ENCODE measurements around the gene ESYT2. TPM values are rescaled to one million over a fixed set of nuclear protein-coding genes. Genes with fewer than 3 reads are reported as not detected.

The ESYT2 gene
- total and polyA plus RNA-seq, 4 donors = 16.4 to 83.0 (median 58.0) TPM

DNA sequence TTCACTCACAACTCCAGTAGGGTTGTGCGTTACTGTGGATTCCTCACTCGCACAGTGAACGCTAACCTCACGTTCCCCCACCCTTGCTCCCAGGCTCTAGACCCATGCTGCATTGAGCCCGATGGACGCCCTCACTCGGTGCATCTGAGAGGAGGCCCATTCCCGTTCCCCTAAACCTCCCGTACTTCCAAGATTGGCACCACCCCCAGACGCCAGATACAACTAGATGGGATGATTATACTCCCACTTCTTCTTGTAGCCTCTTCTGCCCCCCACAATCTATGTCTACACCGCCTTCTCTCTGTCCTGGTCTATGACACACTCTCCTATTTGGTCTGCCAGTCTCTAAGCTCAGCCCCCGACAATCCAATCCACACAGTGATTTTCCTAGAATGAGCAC, 67.4 kb downstream of the ESYT2 start:
- TF ChIP-seq, protein P1, sequence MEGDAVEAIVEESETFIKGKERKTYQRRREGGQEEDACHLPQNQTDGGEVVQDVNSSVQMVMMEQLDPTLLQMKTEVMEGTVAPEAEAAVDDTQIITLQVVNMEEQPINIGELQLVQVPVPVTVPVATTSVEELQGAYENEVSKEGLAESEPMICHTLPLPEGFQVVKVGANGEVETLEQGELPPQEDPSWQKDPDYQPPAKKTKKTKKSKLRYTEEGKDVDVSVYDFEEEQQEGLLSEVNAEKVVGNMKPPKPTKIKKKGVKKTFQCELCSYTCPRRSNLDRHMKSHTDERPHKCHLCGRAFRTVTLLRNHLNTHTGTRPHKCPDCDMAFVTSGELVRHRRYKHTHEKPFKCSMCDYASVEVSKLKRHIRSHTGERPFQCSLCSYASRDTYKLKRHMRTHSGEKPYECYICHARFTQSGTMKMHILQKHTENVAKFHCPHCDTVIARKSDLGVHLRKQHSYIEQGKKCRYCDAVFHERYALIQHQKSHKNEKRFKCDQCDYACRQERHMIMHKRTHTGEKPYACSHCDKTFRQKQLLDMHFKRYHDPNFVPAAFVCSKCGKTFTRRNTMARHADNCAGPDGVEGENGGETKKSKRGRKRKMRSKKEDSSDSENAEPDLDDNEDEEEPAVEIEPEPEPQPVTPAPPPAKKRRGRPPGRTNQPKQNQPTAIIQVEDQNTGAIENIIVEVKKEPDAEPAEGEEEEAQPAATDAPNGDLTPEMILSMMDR (IDR thresholded peaks at IDR 0.05; ENCODE audit: control extremely low read depth, extremely low read depth) = no peak
- no peak overlapping the region for H3K4me3 ChIP-seq
- H3K4me1 ChIP-seq (ENCODE audit: control insufficient read depth in 5 of 5, insufficient read depth in 5 of 5, low read length in 5 of 5) = no peaks in the 10 kb centered on the region
- no peaks in the 10 kb centered on the region for H3K27me3 ChIP-seq (ENCODE audit: control insufficient read depth in 3 of 3, insufficient read depth in 3 of 3, low read length in 2 of 3)
- WGBS, 2 donors = 96 to 98% methylated on average over 12 of the region's 12 CpGs
- H3K27ac ChIP-seq (ENCODE audit: low read depth in 1 of 2, low read length in 1 of 2) = no peak overlapping the region
- DNase-seq = no peak
- H3K36me3 ChIP-seq (ENCODE audit: control insufficient read depth in 4 of 4, insufficient read depth in 4 of 4, low read length in 4 of 4) = peaks cover 9 to 28% (median 20%) of the 10 kb centered on the region in 4 donors
- H3K9ac ChIP-seq (ENCODE audit: insufficient read depth in 1 of 2, low read length in 2 of 2) = no peak overlapping the region
- no peak for ATAC-seq (ENCODE audit: insufficient read depth, low FRiP score)
- H3K9me3 ChIP-seq (ENCODE audit: control insufficient read depth in 4 of 4, insufficient read depth in 3 of 4, low read length in 3 of 4) = no peaks in the 10 kb centered on the region

DNA sequence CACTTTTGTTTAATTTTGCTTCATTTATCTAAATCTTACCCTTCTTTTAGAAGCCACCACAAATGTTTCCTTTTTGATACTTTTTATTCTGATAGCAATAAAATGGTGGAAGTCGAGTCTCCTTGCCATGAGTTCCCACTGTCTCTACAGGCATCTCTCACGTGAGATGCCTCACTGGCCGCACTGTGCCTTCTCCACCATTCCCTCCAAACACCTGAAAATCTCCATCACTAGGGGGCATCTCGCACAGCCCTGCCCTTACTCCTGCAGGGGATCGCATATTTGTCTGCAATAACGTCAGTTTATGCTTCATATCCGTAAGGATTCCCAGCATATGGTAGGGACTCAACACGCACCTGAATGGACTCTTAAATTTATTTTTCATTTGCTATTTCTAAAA, 68.4 kb downstream of the ESYT2 start:
- TF ChIP-seq, protein P1 (IDR thresholded peaks at IDR 0.05; ENCODE audit: control extremely low read depth, extremely low read depth) = no peak
- Histone ChIP-seq H3K4me1 (ENCODE audit: control insufficient read depth in 5 of 5, insufficient read depth in 5 of 5, low read length in 5 of 5) (no peaks in the 10 kb centered on the region), H3K4me3 (no peak overlapping the region), H3K36me3 (ENCODE audit: control insufficient read depth in 4 of 4, insufficient read depth in 4 of 4, low read length in 4 of 4) (peaks cover 7 to 29% (median 20%) of the 10 kb centered on the region in 4 donors), H3K9me3 (ENCODE audit: control insufficient read depth in 4 of 4, insufficient read depth in 3 of 4, low read length in 3 of 4) (no peaks in the 10 kb centered on the region), H3K27ac (ENCODE audit: low read depth in 1 of 2, low read length in 1 of 2) (no peak overlapping the region), H3K9ac (ENCODE audit: insufficient read depth in 1 of 2, low read length in 2 of 2) (no peak overlapping the region), H3K27me3 (ENCODE audit: control insufficient read depth in 3 of 3, insufficient read depth in 3 of 3, low read length in 2 of 3) (no peaks in the 10 kb centered on the region)
- WGBS, 2 donors = 85 to 88% methylated on average over 8 of the region's 8 CpGs
- no peak for ATAC-seq (ENCODE audit: insufficient read depth, low FRiP score)
- no peak for DNase-seq

DNA sequence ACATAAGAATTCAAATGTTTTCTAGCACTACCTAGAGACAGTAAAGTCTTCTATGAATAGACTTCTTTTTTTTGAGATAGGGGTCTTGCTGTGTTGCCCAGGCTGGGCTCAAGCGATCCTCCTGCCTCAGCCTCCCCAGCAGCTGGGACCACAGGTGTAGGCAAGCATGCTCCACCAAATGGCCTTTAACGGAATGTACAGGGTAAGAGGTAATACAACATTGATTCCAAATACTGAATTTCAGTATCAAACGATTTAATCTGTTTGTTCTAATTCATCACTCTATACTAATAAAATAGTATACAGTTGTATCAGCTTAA, 68.9 kb downstream of the ESYT2 start:
- TF ChIP-seq, protein P1 (IDR thresholded peaks at IDR 0.05; ENCODE audit: control extremely low read depth, extremely low read depth) = no peak
- 96 to 98% methylated on average over 3 of the region's 3 CpGs for WGBS, 2 donors

DNA sequence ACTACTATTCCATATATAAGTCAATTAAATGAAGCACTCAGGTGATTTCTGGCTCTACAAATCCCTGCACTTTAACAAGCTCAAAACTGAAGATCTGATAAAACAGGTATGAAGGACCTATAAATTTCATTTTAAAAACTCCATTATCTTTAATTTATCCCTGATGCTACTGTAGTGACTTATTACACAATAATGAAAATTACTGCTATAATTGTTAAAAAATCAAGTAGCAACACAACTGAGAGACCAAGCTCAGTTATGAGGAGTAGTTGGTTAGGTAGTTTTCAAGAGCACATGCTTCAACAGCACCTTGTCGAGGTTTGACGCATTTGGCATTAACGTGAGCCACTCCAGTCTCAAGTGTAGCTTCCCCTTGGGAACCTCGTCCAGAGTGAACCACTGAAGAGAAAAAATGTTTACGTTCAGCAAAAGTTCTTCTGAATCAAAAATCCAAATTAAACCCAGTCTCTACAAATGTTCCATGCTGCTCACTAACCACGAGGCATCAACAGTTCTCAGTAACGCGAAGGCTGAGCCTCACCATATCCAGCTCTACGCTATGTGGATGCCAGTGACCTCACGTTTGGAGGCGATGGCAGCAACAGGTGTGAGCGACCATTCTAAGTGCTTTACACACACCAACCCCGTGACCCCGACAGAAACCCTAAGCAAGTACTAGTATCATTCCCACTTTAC, 69.4 kb downstream of the ESYT2 start:
- DNase-seq (peak; percentile 11 to 54 (median 29)), ATAC-seq (ENCODE audit: insufficient read depth, low FRiP score) (no peak)
- Histone ChIP-seq H3K9ac (ENCODE audit: insufficient read depth in 1 of 2, low read length in 2 of 2) (no peak overlapping the region), H3K4me1 (ENCODE audit: control insufficient read depth in 5 of 5, insufficient read depth in 5 of 5, low read length in 5 of 5) (no peaks in the 10 kb centered on the region), H3K27ac (ENCODE audit: low read depth in 1 of 2, low read length in 1 of 2) (no peak overlapping the region), H3K4me3 (no peak overlapping the region), H3K9me3 (ENCODE audit: control insufficient read depth in 4 of 4, insufficient read depth in 3 of 4, low read length in 3 of 4) (no peaks in the 10 kb centered on the region), H3K27me3 (ENCODE audit: control insufficient read depth in 3 of 3, insufficient read depth in 3 of 3, low read length in 2 of 3) (no peaks in the 10 kb centered on the region), H3K36me3 (ENCODE audit: control insufficient read depth in 4 of 4, insufficient read depth in 4 of 4, low read length in 4 of 4) (peaks cover 7 to 29% (median 22%) of the 10 kb centered on the region in 4 donors)
- TF ChIP-seq, protein P1 (IDR thresholded peaks at IDR 0.05; ENCODE audit: control extremely low read depth, extremely low read depth) = no peak
- WGBS, 2 donors = 73 to 88% methylated on average over 14 of the region's 14 CpGs

More for the DNA sequence above, 68.9 kb downstream of the ESYT2 start:
- no peaks in the 10 kb centered on the region for H3K9me3 ChIP-seq (ENCODE audit: control insufficient read depth in 4 of 4, insufficient read depth in 3 of 4, low read length in 3 of 4)
- no peak for DNase-seq
- no peak overlapping the region for H3K4me3 ChIP-seq
- no peaks in the 10 kb centered on the region for H3K27me3 ChIP-seq (ENCODE audit: control insufficient read depth in 3 of 3, insufficient read depth in 3 of 3, low read length in 2 of 3)
- peaks cover 7 to 29% (median 21%) of the 10 kb centered on the region in 4 donors for H3K36me3 ChIP-seq (ENCODE audit: control insufficient read depth in 4 of 4, insufficient read depth in 4 of 4, low read length in 4 of 4)
- H3K9ac ChIP-seq (ENCODE audit: insufficient read depth in 1 of 2, low read length in 2 of 2) = no peak overlapping the region
- no peak overlapping the region for H3K27ac ChIP-seq (ENCODE audit: low read depth in 1 of 2, low read length in 1 of 2)
- no peaks in the 10 kb centered on the region for H3K4me1 ChIP-seq (ENCODE audit: control insufficient read depth in 5 of 5, insufficient read depth in 5 of 5, low read length in 5 of 5)
- ATAC-seq (ENCODE audit: insufficient read depth, low FRiP score) = no peak

All from lung (tissue), 12 donors.